ENCODE data around the gene CA5A. TPM values are rescaled to one million over a fixed set of nuclear protein-coding genes. Genes with fewer than 3 reads are reported as not detected.
"Not testable (repeated sequence)": the region's sequence is repeated elsewhere in the genome, so short reads cannot be mapped to it uniquely, and the experiment has no call there.

The CA5A gene
- total RNA-seq, 1 donor from 2014 or later, result not detected

DNA sequence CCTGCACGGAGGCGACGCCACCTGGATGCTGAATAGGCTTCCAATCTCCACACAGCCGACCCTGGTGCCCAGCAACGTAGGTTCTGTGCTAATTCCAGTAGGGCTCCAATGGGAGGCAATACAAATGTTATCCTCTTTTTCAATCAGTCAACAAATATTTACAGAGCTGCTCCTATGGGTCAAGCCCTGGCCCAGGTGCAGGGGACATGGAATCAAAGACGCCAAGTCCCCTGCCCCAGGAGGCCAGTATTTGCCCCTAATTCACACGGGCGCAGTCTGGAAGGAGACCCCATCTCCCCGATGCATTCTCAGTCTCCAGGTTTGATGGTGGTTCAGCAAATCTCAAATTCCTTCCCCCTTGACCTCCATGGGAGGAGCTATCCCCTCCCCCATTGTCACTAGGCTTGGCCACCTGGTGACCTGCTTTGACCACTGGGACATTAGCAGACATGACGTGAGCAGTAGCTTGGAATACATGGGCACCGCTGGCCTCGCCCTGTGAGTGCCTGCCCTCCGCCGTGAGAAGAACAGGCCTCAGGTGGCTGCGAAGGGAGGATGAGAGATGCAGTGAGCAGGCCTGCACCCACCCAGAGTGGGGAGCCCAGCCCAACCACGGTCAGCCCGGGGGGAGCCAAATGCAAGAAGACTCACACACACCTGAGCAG is 3.7 kb downstream of the CA5A start:
- intact Hi-C loops (cut with DNase I); ATAC-seq; DNase-seq (ENCODE audit: missing footprints): not testable (repeated sequence)

DNA sequence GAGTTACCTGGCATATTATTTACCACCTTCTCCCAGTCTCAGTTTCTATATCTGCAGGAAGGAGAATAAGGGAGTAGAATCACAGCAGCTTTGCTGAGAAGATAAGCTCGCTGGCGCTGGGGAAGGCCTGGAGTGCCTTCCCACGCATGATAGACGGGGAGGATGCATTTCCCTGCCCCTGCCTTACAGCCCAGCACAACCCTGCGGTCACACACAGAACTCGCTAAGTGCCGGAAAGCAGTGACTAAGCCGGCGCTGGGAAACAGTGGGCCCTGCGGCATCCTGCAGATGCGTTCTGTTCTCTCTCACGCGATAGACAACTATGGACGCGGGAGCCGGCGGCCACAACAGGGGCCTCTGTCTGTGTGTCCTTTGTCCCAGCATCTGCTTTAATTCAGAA is 4.8 kb downstream of the CA5A start:
- no peak for ATAC-seq
- intact Hi-C loops (cut with DNase I), result no loop called here
- no peak for DNase-seq (ENCODE audit: missing footprints)

- no peak for DNase-seq (ENCODE audit: missing footprints)
- intact Hi-C loops (cut with DNase I), result no loop called here
Observed at GRCh38 chr16:87930456-87930855, 5.9 kb downstream of the CA5A start.

GRCh38 chr16:87929986-87930385 is 6.3 kb downstream of the CA5A start:
- ATAC-seq (no peak), DNase-seq (ENCODE audit: missing footprints) (no peak)
- intact Hi-C loops (cut with DNase I), result no loop called here

More at GRCh38 chr16:87930456-87930855, 5.9 kb downstream of the CA5A start:
- no peak for ATAC-seq

- DNase-seq (ENCODE audit: missing footprints) (no peak), ATAC-seq (no peak)
- intact Hi-C loops (cut with DNase I), result no loop called here
Observed at GRCh38 chr16:87927195-87927562, 9.2 kb downstream of the CA5A start.

- ATAC-seq (no peak), DNase-seq (ENCODE audit: missing footprints) (no peak)
- intact Hi-C loops (cut with DNase I), result no loop called here
Observed at GRCh38 chr16:87926246-87927194, 9.8 kb downstream of the CA5A start.

DNA sequence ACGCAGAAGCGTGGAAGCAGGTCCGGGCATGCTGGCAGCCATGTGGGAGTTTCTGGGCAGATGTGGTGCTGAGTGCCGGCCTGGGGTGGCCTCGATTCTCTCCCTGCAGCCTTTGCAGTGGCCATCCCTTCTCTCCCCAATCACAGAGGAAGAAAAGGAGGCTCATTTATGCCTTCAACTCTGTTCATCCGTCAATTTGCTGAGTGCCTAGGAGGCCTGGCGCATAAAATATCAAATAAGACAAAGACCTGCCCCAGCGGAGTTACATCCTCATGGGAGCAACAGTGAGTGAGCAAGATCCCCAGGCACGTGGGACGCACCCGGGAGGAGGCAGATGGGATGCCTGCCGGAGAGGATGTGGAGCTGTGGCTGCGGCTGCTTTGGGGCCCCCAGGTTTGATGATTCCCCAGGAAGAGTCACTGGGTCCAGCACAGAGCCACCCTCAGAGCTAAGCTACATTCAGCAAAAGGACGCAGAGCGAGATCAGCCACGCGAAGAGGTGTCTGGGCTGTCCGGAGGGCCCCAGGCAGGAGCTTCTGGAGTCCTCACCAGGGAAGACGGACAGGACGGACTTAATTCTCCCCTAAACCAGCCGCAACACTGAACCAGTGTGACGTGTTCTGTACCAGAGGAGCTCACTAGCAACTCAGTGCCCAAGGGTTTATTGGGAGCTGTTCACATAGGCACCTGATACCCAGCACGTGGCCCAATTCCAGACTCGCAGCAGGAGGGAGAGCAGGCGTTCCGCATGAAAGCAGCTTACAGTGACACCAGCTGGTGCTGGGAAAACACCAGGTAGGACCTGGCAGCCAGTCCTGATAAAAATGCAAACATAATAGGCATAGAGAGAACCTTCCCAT is 11.3 kb downstream of the CA5A start:
- ATAC-seq (no peak), DNase-seq (ENCODE audit: missing footprints) (no peak)
- intact Hi-C loops (cut with DNase I), result no loop called here

DNA sequence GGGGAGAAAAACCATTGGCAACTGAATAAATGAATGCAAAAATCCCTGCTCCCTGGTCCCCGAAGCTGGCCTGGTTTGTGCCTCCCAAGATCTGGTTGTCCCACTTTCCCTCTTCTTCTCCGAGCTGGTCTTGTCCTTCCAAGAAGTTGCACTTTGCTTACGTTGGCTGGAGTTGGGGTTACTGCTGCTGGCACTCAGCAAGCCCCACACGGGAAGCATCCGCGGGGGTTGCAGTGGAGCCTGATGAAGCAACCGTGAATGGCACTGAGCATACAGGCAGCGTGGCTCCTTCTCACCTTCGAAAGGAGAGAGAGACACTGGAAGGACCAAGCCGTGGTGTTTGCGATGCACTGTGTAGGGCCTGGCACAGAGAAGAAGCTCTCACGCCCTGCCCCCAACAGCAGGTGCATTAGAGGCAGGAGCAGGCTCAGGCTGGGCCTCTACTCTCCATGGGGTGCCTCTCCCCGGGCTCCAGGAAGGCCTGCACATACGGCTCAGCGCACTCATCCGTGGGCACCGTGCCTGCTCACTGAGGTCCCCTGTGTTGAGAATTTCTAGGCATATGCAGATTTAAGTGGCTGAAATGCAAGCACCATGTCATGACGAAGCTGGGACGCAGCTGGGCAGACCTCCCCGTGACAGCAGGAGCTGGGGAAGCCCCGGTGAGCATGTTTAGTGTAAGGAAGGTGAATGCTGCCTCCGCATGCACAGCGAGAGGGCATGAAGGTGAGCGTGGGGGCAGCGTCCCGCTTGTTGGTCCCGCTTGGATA is 12.1 kb downstream of the CA5A start:
- no peak for ATAC-seq
- no peak for DNase-seq (ENCODE audit: missing footprints)
- intact Hi-C loops (cut with DNase I), result no loop called here

DNA sequence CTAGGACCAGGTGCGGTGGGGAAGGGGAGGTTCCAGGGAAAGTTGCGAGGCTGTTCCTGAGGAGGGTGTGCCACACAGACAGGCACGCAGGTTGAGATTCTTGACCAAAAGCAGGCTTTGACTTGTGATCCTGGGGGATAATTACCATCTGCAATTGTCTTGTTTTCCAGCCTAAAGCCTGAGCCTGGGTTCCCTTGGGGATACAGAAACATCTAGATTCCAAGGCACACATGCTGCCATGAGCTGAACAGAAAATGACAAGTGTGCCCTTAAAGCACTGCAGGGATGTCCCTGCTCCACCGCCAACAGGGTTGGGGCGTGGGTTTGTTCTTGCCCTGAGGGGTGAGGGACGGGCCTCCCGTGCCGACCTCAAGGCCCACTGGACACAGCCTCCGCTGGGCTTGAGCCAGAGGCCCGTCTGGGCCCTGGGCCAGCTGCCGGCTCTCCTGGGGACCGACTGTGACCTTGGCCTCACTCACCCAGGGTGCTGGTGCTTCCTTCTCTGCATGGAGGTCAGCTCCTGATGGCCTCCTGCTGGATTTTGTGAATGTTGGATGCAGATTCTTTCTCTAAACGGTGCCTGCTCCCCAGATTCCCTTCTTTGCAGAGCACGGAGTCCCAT is 14.0 kb downstream of the CA5A start:
- intact Hi-C loops (cut with DNase I), result no loop called here
- DNase-seq (ENCODE audit: missing footprints) (no peak), ATAC-seq (peak; percentile 65)

DNA sequence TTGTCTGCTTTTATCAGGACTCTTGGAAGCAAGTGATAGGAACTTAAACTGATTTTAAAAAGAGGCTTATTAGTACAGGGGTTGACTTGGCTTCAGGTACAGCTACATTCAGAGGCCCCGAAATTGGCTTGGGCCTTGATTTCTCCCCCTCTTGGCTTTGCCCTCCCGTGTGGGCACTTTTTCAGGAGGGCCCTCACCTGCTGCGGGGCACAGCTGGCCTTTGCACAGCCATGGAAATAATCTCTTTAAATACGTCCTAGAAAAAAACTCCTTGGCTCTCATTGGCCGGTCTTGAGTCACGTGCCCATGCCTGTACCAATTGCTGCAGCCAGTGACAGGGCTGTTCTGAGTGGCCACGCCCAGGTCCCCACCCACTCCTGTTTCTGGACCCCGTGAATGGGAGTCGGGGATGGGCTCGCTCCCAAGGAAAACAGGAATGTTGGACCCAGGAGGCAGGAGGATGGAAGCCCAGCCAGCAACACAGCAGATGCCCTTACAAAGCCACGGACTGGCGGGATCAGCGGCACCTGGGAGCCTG is 15.0 kb downstream of the CA5A start:
- no peak for ATAC-seq
- no peak for DNase-seq (ENCODE audit: missing footprints)
- intact Hi-C loops (cut with DNase I), result no loop called here

DNA sequence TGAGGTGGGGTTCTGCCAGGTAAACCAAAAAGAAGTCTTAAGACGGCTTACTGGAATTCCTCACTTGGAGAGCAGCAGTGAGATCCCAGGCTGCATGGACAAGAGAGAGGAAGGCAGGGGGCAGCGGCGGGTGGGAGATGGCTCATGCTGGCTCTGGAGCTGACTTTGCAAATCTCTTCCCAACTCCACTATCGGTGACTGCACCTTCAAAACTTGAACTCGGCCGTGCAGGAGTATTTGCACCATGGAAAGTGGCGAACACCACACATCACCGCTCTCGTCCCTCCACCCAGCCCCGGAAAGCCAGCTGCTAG is 16.7 kb downstream of the CA5A start:
- no peak for DNase-seq (ENCODE audit: missing footprints)
- no peak for ATAC-seq
- intact Hi-C loops (cut with DNase I), result no loop called here

GRCh38 chr16:87918866-87919680 is 17.3 kb downstream of the CA5A start:
- intact Hi-C loops (cut with DNase I), result no loop called here
- ATAC-seq (peak; percentile 56), DNase-seq (ENCODE audit: missing footprints) (no peak)

GRCh38 chr16:87918338-87918737 is 18.0 kb downstream of the CA5A start:
- intact Hi-C loops (cut with DNase I), result no loop called here
- ATAC-seq (no peak), DNase-seq (ENCODE audit: missing footprints) (no peak)

DNA sequence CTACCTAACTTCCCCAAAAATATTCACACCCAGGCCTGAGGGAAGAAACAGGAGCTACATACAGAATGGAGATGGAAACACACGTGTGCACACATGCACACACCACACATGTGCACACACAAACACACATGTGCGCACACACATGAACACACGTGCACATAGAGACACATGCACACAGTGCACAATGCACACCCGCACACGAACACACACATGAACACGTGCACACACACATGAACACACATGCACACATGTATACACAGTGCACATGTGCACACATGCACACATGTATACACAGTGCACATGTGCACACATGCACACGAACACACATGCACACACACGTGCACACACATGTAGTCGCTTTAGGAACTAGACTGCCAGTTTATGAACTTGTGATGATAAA is 18.8 kb downstream of the CA5A start:
- ATAC-seq, result no peak

GRCh38 chr16:87914812-87915211 is 21.5 kb downstream of the CA5A start:
- DNase-seq (ENCODE audit: missing footprints) (no peak), ATAC-seq (no peak)
- intact Hi-C loops (cut with DNase I), result no loop called here

More for the DNA sequence above, 18.8 kb downstream of the CA5A start:
- DNase-seq (ENCODE audit: missing footprints), result no peak
- intact Hi-C loops (cut with DNase I), result no loop called here

- ATAC-seq; DNase-seq (ENCODE audit: missing footprints); intact Hi-C loops (cut with DNase I): not testable (repeated sequence)
Observed at GRCh38 chr16:87914021-87914725, 22.2 kb downstream of the CA5A start.

DNA sequence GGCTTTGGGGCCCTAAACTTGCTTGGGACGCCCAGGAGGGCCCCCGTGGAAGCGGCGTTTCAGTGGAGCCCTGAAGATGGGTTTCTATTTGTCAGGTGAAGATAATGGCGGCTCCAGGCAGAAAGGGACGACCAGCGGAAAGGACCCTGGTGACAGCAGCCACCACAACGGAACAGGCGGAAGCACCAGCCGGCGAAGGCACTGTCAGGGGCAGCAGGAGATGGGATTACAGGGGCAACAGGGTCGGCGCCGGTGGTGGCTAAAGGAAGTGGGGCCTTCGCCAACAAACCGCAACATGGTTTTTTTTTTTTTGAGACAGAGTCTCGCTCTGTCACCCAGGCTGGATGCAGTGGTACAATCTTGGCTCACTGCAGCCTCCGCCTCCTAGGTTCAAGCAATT is 23.6 kb downstream of the CA5A start:
- DNase-seq (ENCODE audit: missing footprints); ATAC-seq; intact Hi-C loops (cut with DNase I): not testable (repeated sequence)

All from Right ventricle myocardium inferior (tissue), 1 donor.